Esophagus muscularis mucosa (tissue), 4 donors: ENCODE data around the gene CSGALNACT2.

Experiments
- EP300 ChIP-seq: sonication (generic); formaldehyde crosslinking; IDR thresholded peaks from one replicate; pipeline ENCODE4 v1.6.1; 2017; ENCODE audit warnings: antibody characterized with exemption
- POLR2A ChIP-seq: fragments of 450-650 bp; IDR thresholded peaks from one replicate; pipeline ENCODE4 v1.6.1; 2017; ENCODE audit warnings: antibody characterized with exemption, moderate library complexity, mild to moderate bottlenecking, low read depth
- TF ChIP-seq, protein P1 (sequence below), 3 experiments: fragments of 200-600 bp in 2 of 3; fragments of 450-650 bp in 1 of 3; sonication (generic) in 2 of 3; IDR thresholded peaks; one replicate each; pipeline ENCODE4 v1.5.1; 2017 to 2019; ENCODE audit warnings: antibody characterized with exemption in 3 of 3, mild to moderate bottlenecking in 2 of 3, moderate library complexity in 1 of 3

DNA sequence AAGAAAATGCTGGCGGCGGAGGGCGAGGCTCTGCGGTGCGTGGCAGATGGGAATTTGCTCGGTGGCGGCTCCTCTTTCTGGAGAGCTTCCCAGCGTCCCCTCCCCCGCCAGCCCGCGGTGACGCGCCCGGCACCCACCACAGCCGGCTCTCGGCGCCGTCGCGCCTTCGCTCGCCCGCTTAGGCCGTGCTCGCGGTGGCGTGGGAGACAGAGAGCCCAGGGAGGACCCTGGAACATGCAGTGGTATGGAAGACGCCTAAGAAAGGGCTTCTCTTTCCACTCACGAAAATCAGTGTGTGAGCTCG, 576 bp upstream of the CSGALNACT2 start:
- TF ChIP-seq, protein P1, sequence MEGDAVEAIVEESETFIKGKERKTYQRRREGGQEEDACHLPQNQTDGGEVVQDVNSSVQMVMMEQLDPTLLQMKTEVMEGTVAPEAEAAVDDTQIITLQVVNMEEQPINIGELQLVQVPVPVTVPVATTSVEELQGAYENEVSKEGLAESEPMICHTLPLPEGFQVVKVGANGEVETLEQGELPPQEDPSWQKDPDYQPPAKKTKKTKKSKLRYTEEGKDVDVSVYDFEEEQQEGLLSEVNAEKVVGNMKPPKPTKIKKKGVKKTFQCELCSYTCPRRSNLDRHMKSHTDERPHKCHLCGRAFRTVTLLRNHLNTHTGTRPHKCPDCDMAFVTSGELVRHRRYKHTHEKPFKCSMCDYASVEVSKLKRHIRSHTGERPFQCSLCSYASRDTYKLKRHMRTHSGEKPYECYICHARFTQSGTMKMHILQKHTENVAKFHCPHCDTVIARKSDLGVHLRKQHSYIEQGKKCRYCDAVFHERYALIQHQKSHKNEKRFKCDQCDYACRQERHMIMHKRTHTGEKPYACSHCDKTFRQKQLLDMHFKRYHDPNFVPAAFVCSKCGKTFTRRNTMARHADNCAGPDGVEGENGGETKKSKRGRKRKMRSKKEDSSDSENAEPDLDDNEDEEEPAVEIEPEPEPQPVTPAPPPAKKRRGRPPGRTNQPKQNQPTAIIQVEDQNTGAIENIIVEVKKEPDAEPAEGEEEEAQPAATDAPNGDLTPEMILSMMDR (IDR thresholded peaks at IDR 0.05): no peak
- TF ChIP-seq POLR2A (no peak), EP300 (no peak)
